ENCODE results near the gene DTX1. TPM values are rescaled to one million over a fixed set of nuclear protein-coding genes. Genes with fewer than 3 reads are reported as not detected.

Gene DTX1
- total RNA-seq (1 to 10 TPM; 4.2 to 4.8 TPM), polyA plus RNA-seq (under 1 TPM; 0.15 to 0.38 TPM)
- long read RNA-seq, donor 1, partial matches to known transcripts: 2 of 2 reads
- long read RNA-seq, donor 1, other reads (novel, unspliced or antisense): 0 of 2 reads
- long read RNA-seq, donor 2, partial matches to known transcripts: 0 of 1 reads
- long read RNA-seq, donor 2, other reads (novel, unspliced or antisense): 0 of 1 reads

GRCh38 chr12:113056631-113057488 is at the start of gene DTX1:
Gene DTX1, plus strand, starts transcription at chr12:113056730. Its CDS starts 1,463 bp downstream, at chr12:113058193.
- no peaks in the 10 kb centered on the region for H3K4me1 ChIP-seq (ENCODE audit: control insufficient read depth in 1 of 2, insufficient read depth in 2 of 2, low read length in 2 of 2)
- ATAC-seq (ENCODE audit: low FRiP score) (peak; percentile 57), DNase-seq (no peak)
- no peaks in the 10 kb centered on the region for H3K27me3 ChIP-seq (ENCODE audit: control insufficient read depth in 1 of 2, insufficient read depth in 2 of 2, low read length in 1 of 2)
- intact Hi-C loops (cut with DNase I): no loop called here
- H3K4me3 ChIP-seq (ENCODE audit: low read length in 2 of 2): peak within 1 kb of the TSS in 1 of 2 donors; percentile 17
- no peaks in the 10 kb centered on the region for H3K36me3 ChIP-seq (ENCODE audit: control insufficient read depth in 1 of 2, insufficient read depth in 2 of 2, low read length in 1 of 2)
- WGBS, 2 donors: 0 to 1% methylated on average over 49 to 94 of the region's 94 CpGs
- H3K9me3 ChIP-seq (ENCODE audit: control insufficient read depth, low read length): no peaks in the 10 kb centered on the region
- H3K27ac ChIP-seq (ENCODE audit: low read depth in 1 of 2, low read length in 2 of 2): no peak within 1 kb of the TSS

- Histone ChIP-seq H3K27me3 (ENCODE audit: control insufficient read depth in 1 of 2, insufficient read depth in 2 of 2, low read length in 1 of 2) (no peaks in the 10 kb centered on the region), H3K27ac (ENCODE audit: low read depth in 1 of 2, low read length in 2 of 2) (no peak overlapping the region), H3K4me3 (ENCODE audit: low read length in 2 of 2) (no peak overlapping the region), H3K4me1 (ENCODE audit: control insufficient read depth in 1 of 2, insufficient read depth in 2 of 2, low read length in 2 of 2) (no peaks in the 10 kb centered on the region), H3K9me3 (ENCODE audit: control insufficient read depth, low read length) (no peaks in the 10 kb centered on the region), H3K36me3 (ENCODE audit: control insufficient read depth in 1 of 2, insufficient read depth in 2 of 2, low read length in 1 of 2) (no peaks in the 10 kb centered on the region)
- 84 to 86% methylated on average over 4 of the region's 4 CpGs for WGBS, 2 donors
- DNase-seq: no peak
- no peak for ATAC-seq (ENCODE audit: low FRiP score)
- intact Hi-C loops (cut with DNase I): no loop called here
Observed at GRCh38 chr12:113007166-113007565, 49.4 kb upstream of the DTX1 start.

- Histone ChIP-seq H3K4me1 (ENCODE audit: control insufficient read depth in 1 of 2, insufficient read depth in 2 of 2, low read length in 2 of 2) (no peaks in the 10 kb centered on the region), H3K27ac (ENCODE audit: low read depth in 1 of 2, low read length in 2 of 2) (no peak overlapping the region), H3K27me3 (ENCODE audit: control insufficient read depth in 1 of 2, insufficient read depth in 2 of 2, low read length in 1 of 2) (no peaks in the 10 kb centered on the region), H3K9me3 (ENCODE audit: control insufficient read depth, low read length) (no peaks in the 10 kb centered on the region), H3K36me3 (ENCODE audit: control insufficient read depth in 1 of 2, insufficient read depth in 2 of 2, low read length in 1 of 2) (no peaks in the 10 kb centered on the region), H3K4me3 (ENCODE audit: low read length in 2 of 2) (no peak overlapping the region)
- 40 to 44% methylated on average over 2 of the region's 2 CpGs for WGBS, 2 donors
- intact Hi-C loops (cut with DNase I): no loop called here
- ATAC-seq (ENCODE audit: low FRiP score) (no peak), DNase-seq (no peak)
Observed at GRCh38 chr12:113010701-113011100, 45.8 kb upstream of the DTX1 start.

- no peaks in the 10 kb centered on the region for H3K36me3 ChIP-seq (ENCODE audit: control insufficient read depth in 1 of 2, insufficient read depth in 2 of 2, low read length in 1 of 2)
- H3K9me3 ChIP-seq (ENCODE audit: control insufficient read depth, low read length): no peaks in the 10 kb centered on the region
- no peak overlapping the region for H3K4me3 ChIP-seq (ENCODE audit: low read length in 2 of 2)
- H3K27me3 ChIP-seq (ENCODE audit: control insufficient read depth in 1 of 2, insufficient read depth in 2 of 2, low read length in 1 of 2): no peaks in the 10 kb centered on the region
- ATAC-seq (ENCODE audit: low FRiP score) (no peak), DNase-seq (no peak)
- no peak overlapping the region for H3K27ac ChIP-seq (ENCODE audit: low read depth in 1 of 2, low read length in 2 of 2)
- intact Hi-C loops (cut with DNase I): no loop called here
- WGBS, 2 donors: 55 to 67% methylated on average over 9 of the region's 9 CpGs
- H3K4me1 ChIP-seq (ENCODE audit: control insufficient read depth in 1 of 2, insufficient read depth in 2 of 2, low read length in 2 of 2): no peaks in the 10 kb centered on the region
Observed at GRCh38 chr12:113014565-113014964, 42.0 kb upstream of the DTX1 start.

- Histone ChIP-seq H3K27ac (ENCODE audit: low read depth in 1 of 2, low read length in 2 of 2) (no peak overlapping the region), H3K4me1 (ENCODE audit: control insufficient read depth in 1 of 2, insufficient read depth in 2 of 2, low read length in 2 of 2) (no peaks in the 10 kb centered on the region), H3K36me3 (ENCODE audit: control insufficient read depth in 1 of 2, insufficient read depth in 2 of 2, low read length in 1 of 2) (no peaks in the 10 kb centered on the region), H3K4me3 (ENCODE audit: low read length in 2 of 2) (no peak overlapping the region), H3K27me3 (ENCODE audit: control insufficient read depth in 1 of 2, insufficient read depth in 2 of 2, low read length in 1 of 2) (no peaks in the 10 kb centered on the region), H3K9me3 (ENCODE audit: control insufficient read depth, low read length) (no peaks in the 10 kb centered on the region)
- no peak for DNase-seq
- intact Hi-C loops (cut with DNase I): no loop called here
- no peak for ATAC-seq (ENCODE audit: low FRiP score)
- 60 to 66% methylated on average over 5 of the region's 5 CpGs for WGBS, 2 donors
Observed at GRCh38 chr12:113016796-113017195, 39.7 kb upstream of the DTX1 start.

- intact Hi-C loops (cut with DNase I): no loop called here
- no peak overlapping the region for H3K4me3 ChIP-seq (ENCODE audit: low read length in 2 of 2)
- no peak for DNase-seq
Observed at GRCh38 chr12:113019025-113019424, 37.5 kb upstream of the DTX1 start.

GRCh38 chr12:113021500-113021899 is 35.0 kb upstream of the DTX1 start:
- Histone ChIP-seq H3K4me1 (ENCODE audit: control insufficient read depth in 1 of 2, insufficient read depth in 2 of 2, low read length in 2 of 2) (no peaks in the 10 kb centered on the region), H3K36me3 (ENCODE audit: control insufficient read depth in 1 of 2, insufficient read depth in 2 of 2, low read length in 1 of 2) (no peaks in the 10 kb centered on the region), H3K27ac (ENCODE audit: low read depth in 1 of 2, low read length in 2 of 2) (no peak overlapping the region), H3K9me3 (ENCODE audit: control insufficient read depth, low read length) (peaks cover 1% of the 10 kb centered on the region), H3K27me3 (ENCODE audit: control insufficient read depth in 1 of 2, insufficient read depth in 2 of 2, low read length in 1 of 2) (no peaks in the 10 kb centered on the region), H3K4me3 (ENCODE audit: low read length in 2 of 2) (no peak overlapping the region)
- ATAC-seq (ENCODE audit: low FRiP score): no peak
- 84 to 89% methylated on average over 1 of the region's 1 CpG for WGBS, 2 donors
- intact Hi-C loops (cut with DNase I): no loop called here
- DNase-seq: no peak

More at GRCh38 chr12:113019025-113019424, 37.5 kb upstream of the DTX1 start:
- H3K4me1 ChIP-seq (ENCODE audit: control insufficient read depth in 1 of 2, insufficient read depth in 2 of 2, low read length in 2 of 2): no peaks in the 10 kb centered on the region
- H3K36me3 ChIP-seq (ENCODE audit: control insufficient read depth in 1 of 2, insufficient read depth in 2 of 2, low read length in 1 of 2): no peaks in the 10 kb centered on the region
- ATAC-seq (ENCODE audit: low FRiP score): no peak
- no peaks in the 10 kb centered on the region for H3K27me3 ChIP-seq (ENCODE audit: control insufficient read depth in 1 of 2, insufficient read depth in 2 of 2, low read length in 1 of 2)
- H3K27ac ChIP-seq (ENCODE audit: low read depth in 1 of 2, low read length in 2 of 2): no peak overlapping the region
- no peaks in the 10 kb centered on the region for H3K9me3 ChIP-seq (ENCODE audit: control insufficient read depth, low read length)
- 42 to 50% methylated on average over 4 of the region's 4 CpGs for WGBS, 2 donors

- 84 to 85% methylated on average over 3 of the region's 3 CpGs for WGBS, 2 donors
- no peak for ATAC-seq (ENCODE audit: low FRiP score)
Observed at GRCh38 chr12:113022563-113023297, 33.8 kb upstream of the DTX1 start.

More at GRCh38 chr12:113022563-113023297, 33.8 kb upstream of the DTX1 start:
- no peak for DNase-seq
- Histone ChIP-seq H3K9me3 (ENCODE audit: control insufficient read depth, low read length) (peaks cover 1% of the 10 kb centered on the region), H3K36me3 (ENCODE audit: control insufficient read depth in 1 of 2, insufficient read depth in 2 of 2, low read length in 1 of 2) (no peaks in the 10 kb centered on the region), H3K27me3 (ENCODE audit: control insufficient read depth in 1 of 2, insufficient read depth in 2 of 2, low read length in 1 of 2) (no peaks in the 10 kb centered on the region), H3K27ac (ENCODE audit: low read depth in 1 of 2, low read length in 2 of 2) (no peak overlapping the region), H3K4me1 (ENCODE audit: control insufficient read depth in 1 of 2, insufficient read depth in 2 of 2, low read length in 2 of 2) (no peaks in the 10 kb centered on the region), H3K4me3 (ENCODE audit: low read length in 2 of 2) (no peak overlapping the region)
- intact Hi-C loops (cut with DNase I): no loop called here
